Right lobe of liver (tissue), 4 donors: ENCODE results near the gene RPTOR.

Source experiments
- POLR2A ChIP-seq: fragments of 450-650 bp; IDR thresholded peaks from one replicate; pipeline ENCODE4 v1.6.1; 2017; ENCODE audit warnings: antibody characterized with exemption, mild to moderate bottlenecking
- TF ChIP-seq, protein P1 (sequence below), 4 donors: fragments of 200-600 bp in 3 of 4; fragments of 450-650 bp in 1 of 4; IDR thresholded peaks; one replicate each; pipeline versions ENCODE4 v1.5.1 to v1.8.0; 2016 to 2022; ENCODE audit warnings: antibody characterized with exemption in 4 of 4, mild to moderate bottlenecking in 2 of 4
- donor health status: DM: no; HTN: no; CAD: no.
- donor health status: DM: no; HTN: no; CAD: no.
- donor health status: DM: no; HTN: yes; CAD: no.

DNA sequence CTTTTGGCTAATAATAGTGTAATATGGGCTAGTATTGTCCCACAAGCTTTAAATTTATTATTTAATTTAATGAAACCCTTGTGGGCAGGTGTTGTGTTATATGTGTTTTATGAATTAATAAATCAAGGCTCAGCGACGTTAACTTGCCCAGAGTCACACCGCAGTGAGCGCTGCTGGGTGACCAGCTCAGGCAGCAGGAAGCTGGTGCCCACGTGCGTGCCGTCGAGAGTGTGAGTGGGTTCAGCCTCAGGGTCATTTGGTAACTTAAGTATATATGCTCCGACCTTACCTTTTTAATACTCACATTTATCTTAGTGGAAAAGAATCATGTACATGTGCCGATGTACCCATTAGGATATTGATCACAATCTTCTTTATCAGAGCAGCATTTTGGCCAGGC is 309.6 kb downstream of the RPTOR start:
- no peak for TF ChIP-seq POLR2A
- TF ChIP-seq, protein P1, sequence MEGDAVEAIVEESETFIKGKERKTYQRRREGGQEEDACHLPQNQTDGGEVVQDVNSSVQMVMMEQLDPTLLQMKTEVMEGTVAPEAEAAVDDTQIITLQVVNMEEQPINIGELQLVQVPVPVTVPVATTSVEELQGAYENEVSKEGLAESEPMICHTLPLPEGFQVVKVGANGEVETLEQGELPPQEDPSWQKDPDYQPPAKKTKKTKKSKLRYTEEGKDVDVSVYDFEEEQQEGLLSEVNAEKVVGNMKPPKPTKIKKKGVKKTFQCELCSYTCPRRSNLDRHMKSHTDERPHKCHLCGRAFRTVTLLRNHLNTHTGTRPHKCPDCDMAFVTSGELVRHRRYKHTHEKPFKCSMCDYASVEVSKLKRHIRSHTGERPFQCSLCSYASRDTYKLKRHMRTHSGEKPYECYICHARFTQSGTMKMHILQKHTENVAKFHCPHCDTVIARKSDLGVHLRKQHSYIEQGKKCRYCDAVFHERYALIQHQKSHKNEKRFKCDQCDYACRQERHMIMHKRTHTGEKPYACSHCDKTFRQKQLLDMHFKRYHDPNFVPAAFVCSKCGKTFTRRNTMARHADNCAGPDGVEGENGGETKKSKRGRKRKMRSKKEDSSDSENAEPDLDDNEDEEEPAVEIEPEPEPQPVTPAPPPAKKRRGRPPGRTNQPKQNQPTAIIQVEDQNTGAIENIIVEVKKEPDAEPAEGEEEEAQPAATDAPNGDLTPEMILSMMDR (IDR thresholded peaks at IDR 0.05), result no peak
